Measurements from ENCODE around the gene TEDC1.

TEDC1 gene

GRCh38 chr14:105497671-105498429 lies 6.8 kb downstream of the TEDC1 start:
- no peak for DNase-seq

GRCh38 chr14:105498430-105499255 lies 7.6 kb downstream of the TEDC1 start:
- no peak for DNase-seq

DNA sequence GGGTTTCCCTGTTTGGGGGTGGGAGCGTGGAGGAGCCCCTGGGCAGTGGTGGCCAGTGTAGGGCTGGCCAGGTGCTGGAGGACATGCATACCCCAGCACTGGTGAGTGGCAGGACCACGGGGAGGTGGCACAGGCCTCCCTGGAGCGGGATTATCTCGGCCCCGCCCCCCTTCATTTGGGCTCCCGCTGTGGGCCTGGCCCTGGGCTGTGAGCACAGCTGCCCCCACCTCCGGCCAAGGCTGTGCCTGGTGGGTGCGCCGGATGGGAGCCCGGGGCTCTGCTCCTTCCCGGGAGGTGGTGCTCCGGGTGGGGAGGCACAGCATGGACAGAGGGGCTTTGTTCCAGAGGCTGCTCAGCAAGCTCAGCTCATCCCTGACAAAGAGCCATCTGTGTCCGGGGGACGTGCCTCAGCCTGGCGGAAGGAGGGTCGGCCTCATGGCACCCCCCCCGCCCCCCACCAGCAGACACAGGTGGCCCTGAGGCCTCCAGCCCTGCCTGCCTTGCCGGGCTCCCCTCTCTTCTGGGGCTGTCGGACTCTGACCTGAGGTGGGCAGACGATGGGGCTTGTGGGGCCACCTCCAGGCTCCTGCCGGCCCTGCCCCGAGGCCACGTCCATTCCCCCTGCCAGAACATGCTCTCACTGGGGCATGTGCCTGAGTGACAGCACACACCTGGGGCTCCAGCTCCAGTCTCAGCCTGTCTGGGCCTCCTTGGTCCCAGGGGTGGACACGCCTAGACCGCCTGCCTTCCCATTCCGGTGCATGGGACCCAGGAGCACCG lies 8.4 kb downstream of the TEDC1 start:
- DNase-seq = no peak

- DNase-seq = peak in 1 of 2 donors; percentile 24
Observed at GRCh38 chr14:105500036-105500725, 9.1 kb downstream of the TEDC1 start.

- DNase-seq = no peak
Observed at GRCh38 chr14:105500726-105501101, 9.7 kb downstream of the TEDC1 start.

DNA sequence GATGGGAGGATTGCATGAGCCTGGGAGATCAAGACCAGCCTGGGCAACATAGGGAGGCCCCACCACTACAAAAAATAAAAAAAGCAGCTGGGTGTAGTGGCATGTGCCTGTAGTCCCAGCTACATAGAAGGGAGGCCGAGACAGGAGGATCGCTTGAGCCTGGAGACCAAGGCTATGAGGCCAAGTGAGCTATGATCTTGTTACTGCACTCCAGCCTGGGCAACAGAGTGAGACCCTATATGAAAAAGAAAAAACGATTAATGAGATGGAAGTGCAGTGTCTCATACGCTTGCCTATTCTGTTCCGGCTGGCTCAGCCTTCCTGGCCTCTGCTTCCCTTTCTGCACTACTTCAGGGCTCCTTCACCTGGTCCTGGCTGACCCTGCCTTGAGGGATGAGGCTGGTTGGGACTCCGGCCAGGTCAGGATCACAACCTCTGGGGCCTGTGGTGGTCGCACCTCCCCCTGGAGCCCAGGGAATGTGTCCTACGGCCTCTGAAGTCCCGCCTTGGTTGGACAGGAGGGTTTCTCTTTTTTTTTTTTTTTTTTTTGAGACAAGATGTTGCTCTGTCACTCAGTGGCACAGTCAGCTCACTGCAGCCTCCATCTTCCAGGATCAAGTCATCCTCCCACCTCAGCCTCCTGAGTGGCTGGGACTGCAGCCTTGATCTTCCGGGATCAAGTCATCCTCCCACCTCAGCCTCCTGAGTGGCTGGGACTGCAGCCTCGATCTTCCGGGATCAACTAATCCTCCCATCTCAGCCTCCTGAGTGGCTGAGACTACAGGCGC lies 10.7 kb downstream of the TEDC1 start:
- no peak for DNase-seq

DNA sequence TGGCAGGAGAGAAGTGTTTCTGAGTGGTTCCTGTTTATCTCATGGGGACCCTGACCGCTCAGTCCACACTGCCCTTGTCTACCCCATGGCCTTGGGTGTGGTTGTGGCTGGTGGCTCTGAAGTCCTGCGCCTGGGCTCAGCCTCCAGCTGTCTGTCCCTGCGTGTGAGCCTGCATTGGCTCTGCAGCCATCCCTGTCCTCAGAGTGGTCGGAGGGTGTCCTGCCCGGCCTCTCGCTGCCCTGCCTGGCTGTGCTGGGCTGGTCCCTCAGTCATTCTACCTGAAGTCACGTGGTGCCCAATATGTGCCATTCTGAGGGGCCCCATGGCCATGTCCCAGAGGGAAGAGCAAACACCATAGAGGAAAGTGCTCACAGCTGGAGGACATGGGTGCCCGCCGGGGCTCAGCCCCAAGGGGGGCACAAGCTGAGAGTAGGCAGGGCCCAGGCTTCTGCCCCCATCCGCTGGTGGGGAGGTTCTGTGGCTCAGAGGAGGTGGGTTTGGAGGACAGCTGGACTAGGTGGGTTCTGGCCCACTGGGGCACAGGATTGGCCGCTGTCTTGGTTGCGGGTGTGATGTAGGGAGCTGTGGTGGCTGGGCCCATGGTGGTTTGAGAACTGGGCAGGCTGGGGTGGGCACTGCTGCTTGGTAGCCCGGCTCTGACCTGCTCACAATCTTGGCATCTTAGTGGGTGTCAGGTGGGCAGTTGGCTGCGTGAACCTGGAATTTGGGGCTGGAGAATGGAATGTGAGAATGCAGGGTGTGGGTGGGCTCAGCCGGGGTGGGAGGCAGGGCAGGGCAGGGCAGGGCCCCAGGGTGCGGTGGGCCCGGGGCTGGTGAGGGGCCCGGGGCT lies 11.6 kb downstream of the TEDC1 start:
- no peak for DNase-seq

DNA sequence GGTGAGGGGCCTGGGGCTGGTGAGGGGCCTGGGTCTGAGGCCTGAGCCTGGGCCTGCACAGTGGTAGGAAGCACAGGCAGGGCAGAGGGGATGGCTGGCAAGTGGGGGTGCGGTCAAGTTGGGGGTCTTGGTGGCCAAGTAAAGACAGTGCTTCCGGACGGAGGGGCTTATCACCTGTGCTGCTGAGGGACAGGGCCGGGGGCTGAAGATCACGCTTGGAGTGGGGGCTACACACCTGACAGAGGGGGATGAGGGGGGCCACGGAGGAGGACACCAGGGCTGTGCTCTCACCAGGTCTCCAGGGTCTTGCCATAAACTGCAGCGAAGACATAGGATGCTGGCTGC lies 12.2 kb downstream of the TEDC1 start:
- no peak for DNase-seq

- DNase-seq = peak in 1 of 2 donors; percentile 22
Observed at GRCh38 chr14:105503935-105504692, 13.1 kb downstream of the TEDC1 start.

- no peak for DNase-seq
Observed at GRCh38 chr14:105505101-105505500, 14.1 kb downstream of the TEDC1 start.

GRCh38 chr14:105507247-105507646 lies 16.2 kb downstream of the TEDC1 start:
- no peak for DNase-seq

- no peak for DNase-seq
Observed at GRCh38 chr14:105508069-105508468, 17.0 kb downstream of the TEDC1 start.

- DNase-seq = no peak
Observed at GRCh38 chr14:105508601-105509000, 17.6 kb downstream of the TEDC1 start.

GRCh38 chr14:105517096-105517495 lies 26.1 kb downstream of the TEDC1 start:
- DNase-seq = no peak

- no peak for DNase-seq
Observed at GRCh38 chr14:105519946-105520698, 29.1 kb downstream of the TEDC1 start.

DNA sequence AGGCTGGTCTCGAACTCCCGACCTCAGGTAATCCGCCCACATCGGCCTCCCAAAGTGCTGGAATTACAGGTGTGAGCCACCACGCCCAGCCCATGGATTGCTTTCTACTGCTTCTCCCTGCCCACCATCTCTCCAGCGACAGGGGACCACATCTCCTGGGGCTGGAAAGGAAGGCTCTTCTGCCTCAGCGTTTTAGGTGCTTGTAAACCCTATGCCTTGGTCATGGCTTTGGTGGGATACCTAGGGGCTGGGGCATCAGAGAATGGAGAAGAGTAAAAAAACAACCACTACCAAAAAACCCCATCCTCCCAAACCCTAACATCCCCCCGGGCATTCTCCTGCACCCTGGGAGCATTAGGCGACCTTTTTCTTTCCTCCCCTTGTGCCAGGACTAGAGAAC lies 34.3 kb downstream of the TEDC1 start:
- no peak for DNase-seq

GRCh38 chr14:105525861-105526775 lies 35.1 kb downstream of the TEDC1 start, which contains the start of gene TMEM121:
Gene TMEM121, plus strand, starts transcription at chr14:105526583. Its CDS starts 2,252 bp downstream, at chr14:105528835.
- peak; percentile 42 to 57 for DNase-seq

- DNase-seq = no peak
Observed at GRCh38 chr14:105526776-105527380, 35.8 kb downstream of the TEDC1 start.

Data from CD4-positive, alpha-beta T cell treated with Interleukin-4 for 1 hour (primary cell).